A673 (cell line): ENCODE results near the gene LENEP. TPM values are rescaled to one million over a fixed set of nuclear protein-coding genes. Genes with fewer than 3 reads are reported as not detected.
A peak's percentile ranks its signal among the peaks of the same experiment; 100 is the strongest.

Source experiments
- BruUV-seq: library from RNA; stranded (reverse); fragments of 400-500 nt; replicated peaks from 2 replicates; lab custom pipeline; 2021; lab: Mats Ljungman, UMichigan
- CTCF ChIA-PET: fragments of 300-600 bp; sonication (Branson Sonifier 250); formaldehyde crosslinking; loops from one replicate; lab custom pipeline; 2022; ENCODE audit warnings: antibody characterized with exemption; lab: Charles Lee
- POLR2A ChIA-PET: fragments of 300-600 bp; sonication (Branson Sonifier 250); formaldehyde crosslinking; loops from one replicate; lab custom pipeline; 2022; ENCODE audit warnings: antibody characterized with exemption; ENCODE audit not compliant: low non-redundant PET; lab: Charles Lee
- DNase-seq: peaks from one replicate; pipeline ENCODE4 v3.0.0-alpha.2; 2015; ENCODE audit warnings: low spot score
- H3K27ac ChIP-seq: fragments of 200-600 bp; sonication (generic); 2 replicates; pipeline ENCODE4 v1.5.1; 2016; ENCODE audit warnings: mixed run types, low read depth, mild to moderate bottlenecking, mixed read lengths, antibody characterized with exemption, low read length; ENCODE audit not compliant: poor library complexity, severe bottlenecking
- H3K27me3 ChIP-seq: fragments of 200-600 bp; sonication (generic); replicated peaks from 2 replicates; pipeline ENCODE4 v1.6.1; 2017; ENCODE audit warnings: mixed run types, low read depth, mild to moderate bottlenecking, mixed read lengths, antibody characterized with exemption, low read length; ENCODE audit not compliant: insufficient read depth, poor library complexity
- H3K36me3 ChIP-seq: fragments of 200-600 bp; sonication (generic); 2 replicates; pipeline ENCODE4 v1.6.1; 2016; ENCODE audit warnings: mixed run types, mild to moderate bottlenecking, mixed read lengths, antibody characterized with exemption, low read length; ENCODE audit not compliant: insufficient read depth, poor library complexity, severe bottlenecking
- H3K4me1 ChIP-seq: fragments of 200-600 bp; sonication (generic); 2 replicates; pipeline ENCODE4 v1.6.1; 2017; ENCODE audit warnings: mixed run types, mild to moderate bottlenecking, mixed read lengths, antibody characterized with exemption, low read length; ENCODE audit not compliant: insufficient read depth, poor library complexity, severe bottlenecking
- H3K4me3 ChIP-seq: fragments of 200-600 bp; sonication (generic); 2 replicates; pipeline ENCODE4 v1.5.1; 2016; ENCODE audit warnings: low read depth, mixed run types, mild to moderate bottlenecking, mixed read lengths, low read length; ENCODE audit not compliant: poor library complexity, severe bottlenecking
- H3K9me3 ChIP-seq: fragments of 200-600 bp; sonication (generic); 2 replicates; pipeline ENCODE4 v1.6.1; 2016; ENCODE audit warnings: mixed run types, low read depth, mild to moderate bottlenecking, mixed read lengths, antibody characterized with exemption, low read length; ENCODE audit not compliant: poor library complexity, severe bottlenecking
- CTCF ChIP-seq: fragments of 300-800, 200-600 bp; sonication (generic); conservative IDR thresholded peaks from 2 replicates; pipeline ENCODE4 v1.5.1; 2017; ENCODE audit warnings: low read depth, mild to moderate bottlenecking, antibody characterized with exemption, low read length, moderate library complexity, mixed read lengths
- EZH2 ChIP-seq: fragments of 200-600 bp; sonication (generic); IDR thresholded peaks from 2 replicates; pipeline ENCODE4 v1.6.1; 2017; ENCODE audit warnings: borderline replicate concordance, low read depth, mild to moderate bottlenecking, mixed read lengths, antibody characterized with exemption, low read length; ENCODE audit not compliant: poor library complexity, severe bottlenecking
- intact Hi-C: fragments of 100-400 bp; cut with micrococcal nuclease; formaldehyde crosslinking; loops from one replicate; pipeline ENCODE4 v1.10.0; 2022; ENCODE audit not compliant: unreplicated experiment
- total RNA-seq: library from RNA; stranded (reverse); gene quantifications from 2 replicates; pipeline ENCODE4 v1.2.3, GENCODE V29; 2021

Gene LENEP
- total RNA-seq, 1 experiment from 2014 or later, result 1.4 TPM

DNA sequence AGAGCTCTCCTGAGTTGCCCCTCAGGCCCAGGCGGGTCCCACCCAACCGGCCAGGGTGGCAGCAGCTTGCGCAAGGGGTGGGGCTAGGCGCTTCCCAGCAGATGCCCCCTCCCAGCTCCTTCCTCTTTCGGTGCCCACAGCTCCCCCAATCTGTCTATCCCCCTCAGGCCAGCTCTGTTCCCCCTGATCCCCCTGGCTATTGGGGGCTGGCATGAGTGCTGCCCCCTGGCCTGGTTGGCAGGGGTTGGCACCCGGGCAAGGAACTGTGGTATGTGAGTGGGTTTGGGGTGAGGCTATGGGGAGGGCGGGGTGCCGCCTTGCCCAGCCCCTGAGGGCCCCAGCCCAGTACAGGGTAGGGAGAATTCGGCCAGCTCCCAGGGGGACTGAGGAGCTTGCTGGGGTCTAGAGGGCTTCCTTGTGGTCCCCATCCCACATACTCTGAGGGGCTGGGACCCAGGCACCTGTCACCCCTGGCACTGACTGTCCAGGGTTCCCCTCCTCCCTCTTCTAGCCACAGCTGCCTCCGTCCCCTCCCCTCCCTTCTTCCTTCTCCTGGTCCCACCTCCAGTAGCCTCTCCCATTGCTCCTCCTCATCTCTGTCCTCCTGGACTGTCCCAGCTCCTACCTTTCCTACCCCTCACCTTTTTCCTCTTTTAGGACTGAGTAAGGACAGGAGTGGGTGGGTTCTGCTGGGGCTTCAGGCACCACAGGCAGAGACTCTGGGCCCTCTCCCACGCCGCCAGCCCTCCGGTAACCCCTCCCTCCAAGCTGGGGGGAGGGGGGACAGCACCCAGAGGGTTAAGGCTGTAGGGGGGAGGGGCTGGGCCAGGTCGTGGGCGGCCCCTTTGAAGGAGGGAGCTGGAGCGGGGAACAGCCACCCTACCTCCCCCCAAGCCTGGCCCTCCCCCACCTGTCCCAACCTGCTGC is 14.9 kb downstream of the LENEP start:
- Histone ChIP-seq H3K27ac (peak overlapping the region; percentile 16), H3K27me3 (no peaks in the 10 kb centered on the region), H3K36me3 (no peaks in the 10 kb centered on the region), H3K4me3 (no peak overlapping the region), H3K9me3 (no peaks in the 10 kb centered on the region), H3K4me1 (peaks cover 21% of the 10 kb centered on the region)
- TF ChIP-seq CTCF (no peak), EZH2 (no peak)
- CTCF ChIA-PET, result interaction anchor here (0.5 to 2.2 kb wide), 3 partner anchors 9 to 385 kb away, joined by 3 to 16 read pairs (median 4); no protein-coding TSS in a partner anchor
- no peak for DNase-seq
- BruUV-seq, result no TSS peak
- intact Hi-C loops, result no loop called here
- POLR2A ChIA-PET, result interaction anchor here (0.6 kb wide), 1 partner anchor 39 kb away, joined by 22 read pairs; no protein-coding TSS in a partner anchor

DNA sequence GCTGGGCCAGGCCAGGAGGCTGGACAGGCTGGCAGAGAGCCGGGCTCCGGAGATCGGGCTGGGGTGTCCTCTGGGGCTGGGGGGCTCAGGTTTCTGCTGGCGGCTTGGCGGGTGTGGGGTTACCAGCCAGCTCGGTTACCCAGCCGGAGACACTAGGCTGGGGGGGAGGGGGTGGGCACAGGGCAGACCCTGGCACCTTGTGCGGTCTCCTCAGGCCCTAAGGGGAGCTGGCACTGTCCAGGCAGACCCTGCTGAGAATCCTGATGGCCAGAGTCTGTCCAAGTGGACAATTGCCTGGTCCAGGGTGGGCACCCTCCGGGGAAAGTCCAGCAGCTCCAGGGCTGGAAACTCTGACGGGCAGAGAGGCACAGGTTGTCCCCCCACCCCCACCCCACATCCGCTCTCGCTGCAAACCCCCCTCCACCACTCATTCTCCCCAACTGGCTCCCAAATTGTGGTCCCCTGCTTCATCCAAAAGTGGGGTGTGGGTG is 15.9 kb downstream of the LENEP start:
- BruUV-seq, result no TSS peak
- TF ChIP-seq EZH2 (no peak), CTCF (no peak)
- intact Hi-C loops, result no loop called here
- ChIA-PET POLR2A (no interaction called here), CTCF (interaction anchor here (0.7 kb wide), 1 partner anchor 8 kb away, joined by 3 read pairs; no protein-coding TSS in a partner anchor)
- Histone ChIP-seq H3K9me3 (no peaks in the 10 kb centered on the region), H3K4me1 (peaks cover 19% of the 10 kb centered on the region), H3K27ac (no peak overlapping the region), H3K27me3 (no peaks in the 10 kb centered on the region), H3K36me3 (no peaks in the 10 kb centered on the region), H3K4me3 (no peak overlapping the region)
- DNase-seq, result no peak

GRCh38 chr1:155009742-155010141 is 16.4 kb downstream of the LENEP start:
- H3K4me1 ChIP-seq, result peaks cover 14% of the 10 kb centered on the region
- CTCF ChIA-PET, result no interaction called here
- POLR2A ChIA-PET, result no interaction called here

More at GRCh38 chr1:155009742-155010141, 16.4 kb downstream of the LENEP start:
- no peaks in the 10 kb centered on the region for H3K27me3 ChIP-seq
- intact Hi-C loops, result no loop called here
- H3K9me3 ChIP-seq, result no peaks in the 10 kb centered on the region
- no peak for DNase-seq
- no TSS peak for BruUV-seq
- peaks cover 4% of the 10 kb centered on the region for H3K36me3 ChIP-seq
- H3K27ac ChIP-seq, result no peak overlapping the region
- no peak overlapping the region for H3K4me3 ChIP-seq
- no peak for TF ChIP-seq CTCF
